GM12878 (cell line): ENCODE data around the gene SLC34A3.

Experiments
- ATF3 ChIP-seq: IDR thresholded peaks from 2 replicates; pipeline ENCODE4 v1.6.1; 2011; ENCODE audit warnings: low read depth, mild to moderate bottlenecking, low read length, moderate library complexity, borderline replicate concordance; ENCODE audit errors: extremely low read depth
- CTCF ChIP-seq, 3 experiments: IDR thresholded peaks in 2 of 3; conservative IDR thresholded peaks in 1 of 3; 2 replicates each; pipeline ENCODE4 v1.5.1; 2011; ENCODE audit warnings: low read depth in 3 of 3, low read length in 3 of 3, mild to moderate bottlenecking in 3 of 3, control low read depth in 2 of 3, moderate library complexity in 2 of 3, inconsistent platforms in 1 of 3, mixed read lengths in 1 of 3; ENCODE audit not compliant: control insufficient read depth in 2 of 3, insufficient read depth in 1 of 3; ENCODE audit errors: extremely low read depth in 1 of 3
- EGR1 ChIP-seq, 2 experiments: IDR thresholded peaks; 1 replicate in 1 of 2; 2 replicates in 1 of 2; pipeline ENCODE4 v1.6.1; 2011 to 2012; ENCODE audit warnings: low read depth in 2 of 2, low read length in 2 of 2, borderline replicate concordance in 1 of 2, mild to moderate bottlenecking in 1 of 2, moderate library complexity in 1 of 2
- GABPA ChIP-seq: IDR thresholded peaks from 2 replicates; pipeline ENCODE4 v1.6.1; 2014; ENCODE audit warnings: antibody characterized with exemption, low read depth, mild to moderate bottlenecking, inconsistent platforms
- NFIC ChIP-seq: IDR thresholded peaks from 2 replicates; pipeline ENCODE4 v1.6.1; 2012; ENCODE audit warnings: low read depth, mild to moderate bottlenecking, inconsistent platforms, low read length, moderate library complexity
- POLR2A ChIP-seq: IDR thresholded peaks from 2 replicates; pipeline ENCODE4 v1.6.1; 2011; ENCODE audit warnings: low read depth, mild to moderate bottlenecking, low read length
- TAF1 ChIP-seq: IDR thresholded peaks from 2 replicates; pipeline ENCODE4 v1.6.1; 2011; ENCODE audit warnings: mild to moderate bottlenecking, low read depth, low read length, borderline replicate concordance
- TARDBP ChIP-seq: IDR thresholded peaks from 2 replicates; pipeline ENCODE4 v1.6.1; 2016; ENCODE audit warnings: borderline replicate concordance
- ZZZ3 ChIP-seq: IDR thresholded peaks from 2 replicates; pipeline ENCODE4 v1.6.1; 2011; ENCODE audit warnings: low read depth; ENCODE audit not compliant: control insufficient read depth, insufficient read length

- TF ChIP-seq POLR2A (no peak), CTCF (IDR thresholded peaks at IDR 0.05 in 2 of 3, conservative IDR thresholded peaks at IDR 0.05 in 1 of 3; ENCODE audit: control insufficient read depth in 2 of 3, extremely low read depth in 1 of 3, insufficient read depth in 1 of 3, low read depth in 3 of 3, low read length in 3 of 3) (no peak), ZZZ3 (no peak), NFIC (no peak), TAF1 (no peak), TARDBP (no peak), ATF3 (no peak), EGR1 (IDR thresholded peaks at IDR 0.05; ENCODE audit: borderline replicate concordance in 1 of 2, low read depth in 2 of 2, low read length in 2 of 2) (no peak), GABPA (no peak)
Measured at GRCh38 chr9:137267933-137268355, 37.2 kb downstream of the SLC34A3 start.
